Ovary (tissue), 3 donors: ENCODE data around the gene KLF12.

ENCODE experiments used
- CTCF ChIP-seq, 3 donors: fragments of 450-650 bp in 2 of 3; fragments of 200-600 bp in 1 of 3; IDR thresholded peaks; one replicate each; pipeline versions ENCODE4 v1.5.1 to v1.8.0; 2016 to 2022; ENCODE audit warnings: antibody characterized with exemption in 3 of 3, mild to moderate bottlenecking in 1 of 3
- POLR2A ChIP-seq: fragments of 450-650 bp; IDR thresholded peaks from one replicate; pipeline ENCODE4 v1.6.1; 2017; ENCODE audit warnings: antibody characterized with exemption, mild to moderate bottlenecking, moderate library complexity
- donor health status: DM: no; HTN: no; CAD: no.

- TF ChIP-seq CTCF (IDR thresholded peaks at IDR 0.05) (no peak), POLR2A (no peak)
Observed at GRCh38 chr13:74134777-74135325, 647 bp upstream of the KLF12 start.
